Activated naive CD8-positive, alpha-beta T cell treated with anti-CD3 and anti-CD28 coated beads, Interleukin-2, amount 50 U/mL, for 24 hours (primary cell): ENCODE results near the gene MREG.

Source experiments
- ATAC-seq: fragments of 150-1000 bp; cut with Tn5 transposase; one replicate; pipeline ENCODE4 v1.10.0; 2021
- DNase-seq: peaks from one replicate; pipeline ENCODE4 v3.0.0; 2021
- H3K27ac Mint-ChIP-seq: one replicate; pipeline ENCODE4 v1.8.0; 2021; ENCODE audit warnings: mild to moderate bottlenecking, mixed read lengths
- H3K27me3 Mint-ChIP-seq: one replicate; pipeline ENCODE4 v1.8.0; 2021; ENCODE audit warnings: mixed read lengths
- H3K36me3 Mint-ChIP-seq: one replicate; pipeline ENCODE4 v1.8.0; 2021; ENCODE audit warnings: low read depth, mixed read lengths
- H3K4me1 Mint-ChIP-seq: one replicate; pipeline ENCODE4 v1.8.0; 2021; ENCODE audit warnings: mixed read lengths
- H3K4me3 Mint-ChIP-seq: one replicate; pipeline ENCODE4 v1.8.0; 2021; ENCODE audit warnings: mild to moderate bottlenecking, moderate library complexity, mixed read lengths
- H3K9me3 Mint-ChIP-seq: one replicate; pipeline ENCODE4 v1.8.0; 2021; ENCODE audit warnings: mixed read lengths

MREG gene

DNA sequence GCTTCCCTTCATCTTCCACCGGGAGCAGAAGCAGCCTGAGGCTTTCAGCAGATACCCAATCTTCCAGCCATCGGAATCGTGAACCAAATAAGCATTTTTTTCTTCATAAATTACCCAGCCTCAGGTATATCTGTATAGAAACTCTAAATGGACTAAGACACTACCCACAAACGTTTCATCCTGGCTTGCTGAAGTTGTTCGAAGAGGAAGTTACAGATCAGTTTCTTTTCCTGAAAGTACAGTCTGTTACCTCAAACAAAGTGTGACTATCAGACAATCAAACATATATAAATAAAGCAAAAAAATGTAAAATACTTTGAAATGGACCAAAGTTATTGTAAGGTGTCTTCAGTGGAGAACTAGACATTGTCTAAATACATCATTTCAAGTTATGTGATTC is 97.9 kb downstream of the MREG start:
- H3K4me3 Mint-ChIP-seq = no peak overlapping the region
- H3K36me3 Mint-ChIP-seq = no peaks in the 10 kb centered on the region
- H3K27me3 Mint-ChIP-seq = peaks cover 4% of the 10 kb centered on the region
- H3K27ac Mint-ChIP-seq = no peak overlapping the region
- no peaks in the 10 kb centered on the region for H3K9me3 Mint-ChIP-seq
- ATAC-seq (no peak), DNase-seq (no peak)
- H3K4me1 Mint-ChIP-seq = peaks cover 2% of the 10 kb centered on the region

GRCh38 chr2:215914777-215915165 is 98.6 kb downstream of the MREG start:
- Mint-ChIP-seq H3K4me1 (peaks cover 2% of the 10 kb centered on the region), H3K36me3 (no peaks in the 10 kb centered on the region), H3K27ac (no peak overlapping the region), H3K9me3 (no peaks in the 10 kb centered on the region), H3K27me3 (peaks cover 4% of the 10 kb centered on the region), H3K4me3 (no peak overlapping the region)
- ATAC-seq = no peak
- no peak for DNase-seq

GRCh38 chr2:215914054-215914776 is 99.1 kb downstream of the MREG start:
- H3K36me3 Mint-ChIP-seq = no peaks in the 10 kb centered on the region
- no peak overlapping the region for H3K4me3 Mint-ChIP-seq
- no peak for DNase-seq
- H3K9me3 Mint-ChIP-seq = no peaks in the 10 kb centered on the region
- H3K27ac Mint-ChIP-seq = no peak overlapping the region
- peaks cover 2% of the 10 kb centered on the region for H3K4me1 Mint-ChIP-seq
- no peak for ATAC-seq
- H3K27me3 Mint-ChIP-seq = peaks cover 6% of the 10 kb centered on the region

- Mint-ChIP-seq H3K4me1 (peaks cover 2% of the 10 kb centered on the region), H3K9me3 (no peaks in the 10 kb centered on the region), H3K4me3 (no peak overlapping the region), H3K27me3 (peaks cover 6% of the 10 kb centered on the region), H3K36me3 (no peaks in the 10 kb centered on the region), H3K27ac (no peak overlapping the region)
- DNase-seq (no peak), ATAC-seq (no peak)
Observed at GRCh38 chr2:215912299-215912842, 101.0 kb downstream of the MREG start.

DNA sequence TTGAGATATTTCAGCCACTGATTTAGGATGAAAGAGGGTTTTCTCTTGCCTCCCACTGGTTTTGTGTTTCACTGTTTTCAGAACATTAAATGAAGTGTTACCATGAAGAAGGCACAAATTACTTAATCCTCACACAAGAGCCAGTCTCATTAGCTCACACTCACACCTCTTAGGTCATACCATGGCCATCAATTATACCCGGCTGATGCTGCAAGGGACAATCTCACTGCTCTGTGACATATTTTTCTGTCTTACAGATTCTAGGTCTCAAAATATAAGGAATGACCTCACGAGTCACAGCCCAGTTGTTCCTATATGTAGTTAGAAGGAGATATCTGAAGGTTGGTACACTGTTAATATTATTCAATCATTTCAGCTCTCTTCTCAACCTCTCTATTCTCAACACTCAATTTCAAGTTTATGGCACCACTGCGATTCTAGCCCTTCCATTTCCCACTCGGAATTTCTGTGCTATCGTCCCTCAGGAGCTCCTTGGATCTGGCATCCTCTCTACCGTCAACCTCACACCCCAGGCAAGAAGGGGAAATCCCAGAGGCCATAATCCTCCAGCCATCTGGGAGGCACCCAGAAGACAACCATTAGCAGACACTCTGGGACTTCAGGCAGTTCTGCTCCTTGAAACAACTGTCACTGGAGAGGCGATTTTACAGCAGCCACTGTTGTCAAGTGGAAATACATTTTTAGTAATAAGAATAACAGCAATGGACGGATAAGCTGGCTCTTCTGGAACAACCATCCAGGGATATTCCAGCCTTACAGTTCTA is 101.9 kb downstream of the MREG start:
- Mint-ChIP-seq H3K9me3 (no peaks in the 10 kb centered on the region), H3K4me1 (no peaks in the 10 kb centered on the region), H3K27ac (no peak overlapping the region), H3K4me3 (no peak overlapping the region), H3K36me3 (no peaks in the 10 kb centered on the region), H3K27me3 (peaks cover 6% of the 10 kb centered on the region)
- ATAC-seq = no peak
- no peak for DNase-seq

GRCh38 chr2:215910180-215910579 is 103.2 kb downstream of the MREG start:
- H3K36me3 Mint-ChIP-seq = no peaks in the 10 kb centered on the region
- DNase-seq (no peak), ATAC-seq (no peak)
- H3K27me3 Mint-ChIP-seq = peaks cover 4% of the 10 kb centered on the region
- no peaks in the 10 kb centered on the region for H3K4me1 Mint-ChIP-seq
- no peak overlapping the region for H3K4me3 Mint-ChIP-seq
- H3K27ac Mint-ChIP-seq = no peak overlapping the region
- H3K9me3 Mint-ChIP-seq = no peaks in the 10 kb centered on the region

GRCh38 chr2:215907147-215907546 is 106.2 kb downstream of the MREG start:
- ATAC-seq (no peak), DNase-seq (no peak)
- H3K4me1 Mint-ChIP-seq = no peaks in the 10 kb centered on the region
- H3K36me3 Mint-ChIP-seq = no peaks in the 10 kb centered on the region
- H3K4me3 Mint-ChIP-seq = no peak overlapping the region
- H3K27ac Mint-ChIP-seq = no peak overlapping the region
- no peaks in the 10 kb centered on the region for H3K9me3 Mint-ChIP-seq
- H3K27me3 Mint-ChIP-seq = peaks cover 6% of the 10 kb centered on the region

GRCh38 chr2:215906458-215906857 is 106.9 kb downstream of the MREG start:
- Mint-ChIP-seq H3K27me3 (peaks cover 11% of the 10 kb centered on the region), H3K9me3 (no peaks in the 10 kb centered on the region), H3K4me1 (no peaks in the 10 kb centered on the region), H3K4me3 (no peak overlapping the region), H3K36me3 (no peaks in the 10 kb centered on the region), H3K27ac (no peak overlapping the region)
- DNase-seq (no peak), ATAC-seq (no peak)

DNA sequence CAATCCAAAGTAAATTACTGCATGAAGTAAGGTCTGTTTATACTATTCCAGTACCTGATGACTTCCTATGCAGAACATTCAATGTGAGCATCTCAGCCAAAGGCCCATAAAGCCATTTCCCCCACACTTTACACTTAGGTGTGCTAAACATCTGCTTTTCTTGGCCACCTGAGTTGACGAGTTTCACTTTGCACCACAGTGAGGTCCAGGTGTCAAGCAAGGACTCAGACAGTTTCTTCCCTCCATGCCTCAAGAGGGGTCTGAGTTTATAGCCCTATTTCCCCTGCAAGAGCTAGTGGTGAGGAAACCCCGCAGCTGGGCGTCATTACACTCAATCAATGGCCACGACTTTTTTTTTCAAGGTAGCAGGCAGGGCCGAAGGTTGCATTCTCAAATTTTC is 107.7 kb downstream of the MREG start:
- DNase-seq (no peak), ATAC-seq (no peak)
- H3K27me3 Mint-ChIP-seq = peaks cover 11% of the 10 kb centered on the region
- no peaks in the 10 kb centered on the region for H3K9me3 Mint-ChIP-seq
- no peaks in the 10 kb centered on the region for H3K36me3 Mint-ChIP-seq
- no peaks in the 10 kb centered on the region for H3K4me1 Mint-ChIP-seq
- no peak overlapping the region for H3K27ac Mint-ChIP-seq
- H3K4me3 Mint-ChIP-seq = no peak overlapping the region

GRCh38 chr2:215904101-215904500 is 109.2 kb downstream of the MREG start:
- H3K4me1 Mint-ChIP-seq = no peaks in the 10 kb centered on the region
- H3K4me3 Mint-ChIP-seq = no peak overlapping the region
- H3K9me3 Mint-ChIP-seq = no peaks in the 10 kb centered on the region
- no peak for ATAC-seq
- no peaks in the 10 kb centered on the region for H3K36me3 Mint-ChIP-seq
- H3K27ac Mint-ChIP-seq = no peak overlapping the region
- no peak for DNase-seq
- peaks cover 11% of the 10 kb centered on the region for H3K27me3 Mint-ChIP-seq

DNA sequence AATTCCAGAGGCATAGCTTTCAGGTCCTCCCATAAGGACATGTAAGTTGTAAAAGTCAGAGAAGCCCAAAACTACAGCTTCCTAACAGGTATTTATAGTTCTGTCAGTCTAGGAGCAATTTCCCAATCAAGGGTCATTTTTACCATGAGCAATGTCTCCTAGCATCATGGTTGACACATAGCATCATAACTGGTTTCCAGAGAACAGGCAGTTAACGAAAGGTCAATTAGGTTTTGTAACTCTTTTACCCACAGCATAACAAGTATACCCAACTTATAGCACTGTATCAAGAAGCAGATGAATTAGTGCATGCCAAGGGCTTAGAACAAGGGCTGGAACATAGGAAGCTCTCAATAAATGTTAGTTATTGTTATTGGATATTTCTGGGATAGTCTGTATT is 110.1 kb downstream of the MREG start:
- Mint-ChIP-seq H3K27me3 (peaks cover 14% of the 10 kb centered on the region), H3K9me3 (no peaks in the 10 kb centered on the region), H3K27ac (no peak overlapping the region), H3K4me1 (no peaks in the 10 kb centered on the region), H3K4me3 (no peak overlapping the region), H3K36me3 (no peaks in the 10 kb centered on the region)
- DNase-seq = no peak
- no peak for ATAC-seq

DNA sequence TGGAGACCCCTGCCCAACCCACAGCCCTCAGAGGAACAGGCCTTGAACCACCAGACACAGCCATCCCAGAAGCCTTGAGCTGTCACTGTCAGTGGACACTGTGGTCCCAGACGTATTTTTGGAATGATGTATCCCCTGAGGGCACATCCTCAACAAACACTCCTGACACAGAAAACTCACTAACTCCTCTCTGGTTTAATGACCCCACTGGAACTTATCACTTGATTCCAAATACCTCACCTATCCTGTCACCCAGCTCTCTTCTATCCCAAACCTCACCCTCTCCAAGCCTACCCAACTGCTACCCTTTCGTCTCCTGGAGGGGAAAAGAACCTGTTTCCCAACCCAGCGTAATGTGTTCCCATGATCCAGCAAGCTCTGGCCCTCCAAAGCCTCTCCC is 111.6 kb downstream of the MREG start:
- ATAC-seq (no peak), DNase-seq (no peak)
- no peaks in the 10 kb centered on the region for H3K36me3 Mint-ChIP-seq
- H3K9me3 Mint-ChIP-seq = no peaks in the 10 kb centered on the region
- H3K27me3 Mint-ChIP-seq = peaks cover 14% of the 10 kb centered on the region
- H3K4me3 Mint-ChIP-seq = no peak overlapping the region
- H3K4me1 Mint-ChIP-seq = no peaks in the 10 kb centered on the region
- no peak overlapping the region for H3K27ac Mint-ChIP-seq

- no peaks in the 10 kb centered on the region for H3K9me3 Mint-ChIP-seq
- H3K4me3 Mint-ChIP-seq = no peak overlapping the region
- H3K4me1 Mint-ChIP-seq = no peaks in the 10 kb centered on the region
- ATAC-seq (no peak), DNase-seq (no peak)
- H3K27ac Mint-ChIP-seq = no peak overlapping the region
- peaks cover 17% of the 10 kb centered on the region for H3K27me3 Mint-ChIP-seq
- H3K36me3 Mint-ChIP-seq = no peaks in the 10 kb centered on the region
Observed at GRCh38 chr2:215900843-215901242, 112.5 kb downstream of the MREG start.

DNA sequence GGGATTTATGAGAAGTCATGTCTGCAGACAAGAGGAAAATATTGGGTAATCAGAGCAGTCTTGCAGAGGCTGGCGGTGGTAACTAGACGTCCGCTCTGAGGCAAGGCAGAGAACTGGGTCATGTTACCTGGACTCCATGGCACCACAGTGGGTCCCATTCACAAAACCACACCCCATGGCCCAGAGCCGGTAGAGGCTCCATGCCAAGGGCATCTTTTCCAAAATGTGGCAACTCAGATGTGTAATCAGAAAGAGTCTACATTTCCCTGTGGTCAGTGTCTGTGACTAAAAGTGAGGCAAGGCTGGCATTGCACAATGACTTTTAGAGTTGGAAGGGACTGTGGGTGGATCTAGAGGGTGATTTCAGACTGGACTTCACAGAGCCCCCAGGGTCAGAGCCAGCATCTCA is 113.1 kb downstream of the MREG start:
- ATAC-seq = no peak
- H3K27ac Mint-ChIP-seq = no peak overlapping the region
- no peaks in the 10 kb centered on the region for H3K9me3 Mint-ChIP-seq

More for the DNA sequence above, 113.1 kb downstream of the MREG start:
- peaks cover 17% of the 10 kb centered on the region for H3K27me3 Mint-ChIP-seq
- no peak for DNase-seq
- no peak overlapping the region for H3K4me3 Mint-ChIP-seq
- H3K4me1 Mint-ChIP-seq = no peaks in the 10 kb centered on the region
- H3K36me3 Mint-ChIP-seq = no peaks in the 10 kb centered on the region
